Hematopoietic multipotent progenitor cell treated with erythropoietin and hydrocortisone succinate and interleukin-3 and kit ligand, for 4 days (in vitro differentiated cells): Measurements from ENCODE around the gene SLC38A7.
"Not testable (repeated sequence)": the region's sequence is repeated elsewhere in the genome, so short reads cannot be mapped to it uniquely, and the experiment has no call there.

Experiments used
- DNase-seq: peaks from one replicate; pipeline ENCODE4 v3.0.0-alpha.2; 2015

SLC38A7 gene

DNA sequence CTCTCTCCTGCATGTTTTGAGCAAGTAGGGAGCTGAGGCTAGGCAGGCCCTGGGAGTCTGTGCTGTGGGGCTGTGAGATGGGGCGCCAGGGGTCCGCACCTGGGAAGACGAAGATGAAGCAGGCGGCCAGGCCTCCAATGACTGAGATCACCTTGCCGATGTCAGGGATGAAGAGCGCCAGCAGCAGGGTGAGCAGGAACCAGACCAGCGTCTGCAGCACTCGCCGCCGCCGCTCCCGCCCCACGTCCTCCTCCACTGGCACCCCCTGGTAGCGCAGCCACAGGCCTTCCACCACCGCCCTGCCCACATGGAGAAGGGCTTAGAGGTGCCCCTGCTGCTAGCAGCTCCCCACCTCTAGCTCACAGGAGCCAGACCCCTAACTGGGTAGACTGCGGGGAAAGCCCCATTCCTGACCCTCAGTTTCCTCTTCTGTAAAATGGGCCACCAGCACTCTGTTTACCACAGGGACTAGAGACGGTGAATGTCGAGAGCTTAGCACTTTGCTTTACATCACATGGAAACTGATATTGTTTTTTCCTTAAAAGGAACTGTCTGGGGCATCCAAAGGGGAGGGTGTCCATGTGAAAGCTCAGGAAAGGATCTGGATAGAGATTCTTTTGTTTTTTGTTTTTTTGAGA, 13.5 kb downstream of the SLC38A7 start:
- DNase-seq, result no peak

DNA sequence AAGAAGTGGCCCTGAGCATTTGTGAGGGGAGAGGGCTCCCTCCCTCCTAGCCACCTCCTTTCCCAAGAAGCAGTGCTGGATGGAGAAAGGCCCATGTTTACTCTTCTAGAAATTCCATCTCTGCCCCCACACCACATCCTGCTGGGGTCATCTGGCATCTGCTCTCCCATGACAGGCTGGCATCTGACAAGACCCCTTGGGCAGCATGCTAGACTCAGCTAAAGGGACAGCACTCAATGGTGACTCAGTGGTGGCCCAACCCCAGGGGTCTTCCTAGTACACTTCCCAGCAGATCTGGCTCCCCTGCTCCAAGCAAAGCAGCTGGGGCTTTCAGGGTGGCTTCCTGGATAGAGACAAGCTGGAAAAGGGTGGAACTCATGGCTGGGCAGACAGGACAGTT, 14.4 kb downstream of the SLC38A7 start:
- no peak for DNase-seq

DNA sequence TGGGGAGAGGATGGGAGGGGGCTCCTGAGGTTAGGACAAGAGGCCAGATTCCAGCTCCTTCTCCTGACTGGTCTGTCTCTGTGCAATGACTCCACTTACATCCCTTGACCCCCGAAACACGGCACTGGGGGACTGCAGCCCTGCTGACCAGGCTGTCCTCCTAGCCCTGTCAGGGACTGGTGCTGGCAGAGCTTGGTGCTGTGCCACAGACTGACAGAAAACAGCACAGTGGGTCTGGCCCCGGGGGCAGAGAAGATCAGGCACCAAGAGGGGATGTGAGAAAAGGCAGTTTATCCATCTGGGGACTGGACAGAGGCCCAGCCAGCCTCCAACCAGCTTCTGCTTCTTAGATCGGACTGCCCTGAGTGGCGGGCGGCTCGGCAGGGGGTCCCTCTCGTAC, 19.4 kb downstream of the SLC38A7 start:
- DNase-seq, result no peak

DNA sequence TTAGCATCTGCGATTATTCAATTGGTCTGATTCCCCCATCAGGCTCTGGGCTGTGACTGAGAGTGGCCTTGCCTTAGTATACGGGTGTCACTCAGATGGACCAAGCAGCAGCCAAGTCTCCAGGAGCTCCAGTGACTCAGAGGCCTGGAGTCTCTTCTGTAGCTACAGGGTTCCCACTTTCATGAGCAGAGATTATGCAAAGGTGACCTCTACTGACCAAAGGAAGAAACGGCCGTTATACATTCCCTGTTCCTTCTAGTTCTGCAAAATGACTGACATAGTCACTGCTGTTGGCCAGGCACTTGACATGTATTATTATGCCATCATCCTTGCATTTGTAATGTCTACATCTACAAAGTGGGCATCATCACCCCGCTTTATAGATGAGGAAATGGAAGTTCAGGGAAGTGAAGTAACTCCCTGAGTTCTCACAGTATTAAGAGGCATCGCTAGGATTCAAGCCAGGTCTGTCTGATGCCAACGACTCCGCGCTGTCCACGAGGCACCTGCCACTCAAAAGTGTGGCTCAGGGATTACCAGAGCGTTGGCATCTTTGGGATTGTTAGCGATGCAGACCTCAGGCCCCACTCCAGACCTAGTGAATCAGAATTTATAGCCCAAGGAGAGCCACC, 23.3 kb downstream of the SLC38A7 start:
- DNase-seq, result peak; percentile 89

DNA sequence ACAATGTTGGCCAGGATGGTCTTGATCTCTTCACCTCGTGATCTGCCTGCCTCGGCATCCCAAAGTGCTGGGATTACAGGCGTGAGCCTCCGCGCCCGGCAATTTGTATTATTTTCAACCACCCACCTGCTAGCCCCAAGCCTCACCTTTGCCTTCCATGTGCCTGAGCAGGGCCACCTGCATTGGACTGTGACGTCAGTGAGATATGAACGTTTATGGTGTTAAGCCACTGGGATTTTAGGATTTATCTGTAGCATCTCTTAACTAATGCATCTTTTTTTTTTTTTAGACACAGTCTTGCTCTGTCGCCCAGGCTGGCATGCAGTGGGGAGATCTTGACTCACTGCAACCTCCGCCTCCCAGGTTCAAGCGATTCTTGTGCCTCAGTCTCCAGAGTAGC, 24.7 kb downstream of the SLC38A7 start:
- not testable (repeated sequence) for DNase-seq

DNA sequence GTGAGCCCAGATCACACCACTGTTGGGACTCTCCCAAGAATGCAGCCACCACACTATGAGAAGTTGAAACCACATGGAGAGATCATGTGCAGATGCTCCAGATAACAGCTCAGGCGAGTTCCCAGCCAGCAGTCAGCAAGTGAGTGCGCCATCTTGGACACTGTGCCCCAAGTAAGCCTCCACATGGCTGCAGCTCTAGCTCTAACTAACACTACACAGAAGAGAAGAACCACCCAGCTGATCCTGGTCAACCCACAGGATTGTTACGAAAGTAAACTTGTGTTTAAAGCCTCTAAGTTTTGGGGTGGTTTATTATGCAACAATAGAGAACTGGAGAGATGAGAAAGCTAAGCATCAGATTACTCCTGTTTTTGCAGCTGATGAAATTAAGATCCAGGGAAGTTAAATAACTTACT, 25.8 kb downstream of the SLC38A7 start:
- peak; percentile 66 for DNase-seq

DNA sequence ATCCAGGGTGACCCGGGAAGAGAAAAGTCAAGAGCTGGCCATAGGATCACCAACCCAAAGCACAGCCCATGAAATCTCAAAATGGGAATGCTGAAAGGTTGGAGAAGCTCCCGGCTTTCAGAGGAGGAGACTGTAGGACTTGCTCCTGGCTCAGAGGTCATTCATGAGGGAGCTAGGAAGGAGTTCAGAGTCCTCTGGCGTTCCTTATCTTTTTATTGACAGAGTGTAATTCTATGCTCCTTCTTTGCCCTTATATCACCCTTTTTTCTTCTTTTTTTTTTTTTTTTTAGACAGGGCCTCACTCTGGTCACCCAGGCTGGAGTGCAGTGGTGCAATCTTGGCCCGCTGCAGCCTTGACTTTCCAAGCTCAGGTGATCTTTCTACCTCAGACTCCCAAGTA, 27.7 kb downstream of the SLC38A7 start:
- DNase-seq, result no peak

DNA sequence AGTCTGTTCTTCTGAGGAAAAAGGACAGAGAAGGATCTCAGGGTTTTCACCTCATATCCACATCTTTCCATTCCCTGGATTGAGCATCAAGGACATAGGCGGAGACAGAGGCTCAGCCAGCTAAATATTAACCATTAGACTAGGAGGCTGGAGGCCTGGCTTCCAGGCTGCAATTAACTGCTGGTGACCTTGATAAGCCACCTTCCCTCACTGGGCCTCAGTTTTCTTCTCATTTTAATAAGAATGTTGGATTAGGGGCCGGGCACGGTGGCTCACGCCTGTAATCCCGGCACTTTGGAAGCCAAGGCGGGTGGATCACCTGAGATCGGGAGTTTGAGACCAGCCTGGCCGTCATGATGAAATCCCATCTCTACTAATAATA, 29.4 kb downstream of the SLC38A7 start:
- DNase-seq, result no peak

DNA sequence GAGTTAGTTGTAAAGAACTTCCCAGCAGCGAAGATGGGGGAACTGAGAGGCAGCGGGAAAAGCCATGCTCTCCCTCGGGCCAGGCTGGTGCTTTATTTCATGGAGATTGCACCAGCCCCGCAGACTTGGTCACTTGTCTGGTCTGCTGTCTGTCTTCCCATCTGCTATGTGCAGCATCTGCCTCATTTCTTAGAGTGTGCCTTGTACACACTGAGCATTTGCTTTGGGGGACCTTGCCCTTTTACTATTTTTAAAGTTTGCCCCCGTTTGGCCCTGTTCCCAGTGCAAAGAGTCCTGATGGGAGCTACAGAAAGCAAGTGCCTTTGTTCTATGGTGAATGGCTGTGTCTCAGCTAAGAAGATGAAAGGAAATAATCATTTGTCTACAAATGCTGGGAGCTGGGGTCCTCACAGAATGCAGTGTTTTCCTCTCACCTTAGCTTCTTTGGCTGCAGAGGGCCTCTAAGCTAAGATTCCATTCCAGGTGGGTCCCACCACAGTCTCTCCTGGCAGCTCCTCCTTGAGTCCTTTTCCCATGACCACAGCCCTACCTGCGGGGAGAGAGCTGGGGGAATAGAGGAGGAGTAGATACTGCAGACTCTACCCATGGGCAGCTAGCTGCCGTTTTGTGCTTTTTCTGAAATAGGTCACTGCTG, 29.9 kb downstream of the SLC38A7 start:
- no peak for DNase-seq

DNA sequence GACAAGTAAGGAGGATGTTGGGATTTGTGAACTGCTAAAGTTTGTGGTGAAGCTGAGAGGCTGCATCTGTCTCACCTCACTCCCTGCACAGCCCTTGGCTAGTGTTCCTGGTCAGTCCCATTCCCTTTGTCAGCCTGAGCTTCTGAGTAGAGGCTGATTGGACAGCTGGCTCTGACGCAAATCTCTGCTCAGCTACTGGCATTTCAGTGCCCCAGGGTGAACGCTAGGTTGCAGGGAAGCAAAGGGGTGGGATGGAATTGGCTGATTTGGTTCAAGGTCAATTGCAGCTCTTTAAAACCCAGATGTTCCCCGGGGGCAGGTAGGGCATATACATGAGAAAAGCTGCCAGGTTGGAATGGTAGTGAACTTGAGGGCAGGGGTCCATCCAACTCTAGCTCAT, 31.8 kb downstream of the SLC38A7 start:
- no peak for DNase-seq

DNA sequence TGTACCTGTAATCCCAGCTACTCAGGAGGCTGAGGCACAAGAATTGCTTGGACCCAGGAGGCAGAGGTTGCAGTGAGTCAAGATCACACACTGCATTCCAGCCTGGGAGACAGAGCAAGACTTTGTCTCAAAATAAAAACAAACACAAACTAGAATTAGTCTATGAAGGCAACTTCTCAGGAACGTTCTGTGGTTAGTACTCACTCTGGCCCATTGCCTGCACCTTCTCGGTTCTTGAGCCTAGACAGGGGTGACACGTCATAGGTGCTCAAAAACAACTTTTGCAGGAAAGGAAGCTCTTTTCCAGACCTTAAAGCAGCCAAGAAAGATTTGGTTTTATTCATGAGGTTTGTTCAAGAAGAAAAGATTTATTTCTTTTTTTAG, 32.6 kb downstream of the SLC38A7 start:
- DNase-seq, result no peak

DNA sequence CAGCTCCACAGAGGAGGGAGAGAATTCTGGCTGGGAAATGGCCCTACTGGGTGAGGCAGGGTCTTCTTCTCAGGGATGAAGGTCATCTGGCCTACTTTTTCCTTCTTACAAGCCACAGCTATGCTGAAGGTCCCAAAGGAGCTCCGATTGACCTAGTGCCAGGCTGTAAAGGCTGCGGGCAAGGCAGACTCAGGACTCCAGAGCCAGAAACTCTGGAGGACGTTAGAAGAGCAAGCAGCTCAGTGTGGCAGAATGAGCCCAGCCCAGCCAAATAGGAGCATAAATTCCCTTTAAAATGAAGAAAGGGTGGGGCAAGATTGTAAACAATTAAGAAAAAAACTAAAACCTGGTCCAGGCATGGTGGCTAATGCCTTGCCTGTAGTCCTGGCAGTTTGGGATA, 34.9 kb downstream of the SLC38A7 start:
- DNase-seq, result no peak

DNA sequence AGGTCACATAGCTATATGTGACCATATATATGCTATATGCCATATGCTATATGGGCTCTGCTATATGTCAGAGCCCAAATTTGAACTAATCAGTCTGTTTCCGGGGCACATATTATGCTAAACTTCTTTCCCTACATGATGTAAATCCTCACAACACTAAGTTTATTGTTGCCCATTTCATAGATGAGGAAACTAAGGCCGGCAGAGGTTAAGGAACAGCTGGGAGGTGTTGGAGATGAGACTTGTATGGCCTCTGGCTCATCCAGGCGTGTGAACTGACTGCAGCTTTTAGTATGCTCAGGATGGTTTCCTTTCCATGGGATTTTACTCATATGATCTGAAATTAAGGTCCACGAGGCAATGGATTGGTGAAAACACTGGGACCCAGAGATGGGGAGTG, 37.5 kb downstream of the SLC38A7 start:
- DNase-seq, result no peak

DNA sequence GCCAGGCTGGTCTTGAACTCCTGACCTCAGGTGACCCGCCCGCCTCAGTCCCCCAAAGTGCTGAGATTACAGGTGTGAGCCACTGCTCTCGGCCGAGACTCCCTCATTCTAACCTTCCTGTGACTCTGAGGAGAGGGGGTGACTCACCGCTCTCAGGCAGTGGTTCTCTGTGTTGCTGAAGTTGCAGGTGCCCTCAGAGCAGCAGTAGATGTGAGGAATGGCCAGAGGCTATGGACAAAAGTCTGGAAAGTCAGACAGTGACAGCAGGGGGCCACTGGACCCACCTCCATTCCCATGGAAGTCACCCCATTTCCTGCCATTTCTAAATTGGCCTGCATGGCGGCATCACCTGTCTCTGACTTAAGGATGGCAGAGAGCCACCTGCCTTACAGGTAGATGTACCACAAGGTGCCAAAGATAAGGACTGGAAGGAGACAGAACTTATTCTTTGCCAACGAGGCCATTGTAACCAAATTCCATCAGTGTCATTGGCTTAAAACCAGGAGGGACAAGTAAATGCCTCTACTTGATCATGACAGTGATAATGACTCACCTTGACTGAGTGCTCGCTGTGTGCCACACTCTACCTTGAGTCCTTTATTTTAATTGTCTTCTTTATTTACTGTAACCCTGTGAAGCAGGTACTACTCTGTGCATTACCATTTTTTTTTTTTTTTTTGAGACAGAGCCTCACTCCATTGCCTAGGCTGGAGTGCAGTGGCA, 39.6 kb downstream of the SLC38A7 start:
- DNase-seq, result no peak

DNA sequence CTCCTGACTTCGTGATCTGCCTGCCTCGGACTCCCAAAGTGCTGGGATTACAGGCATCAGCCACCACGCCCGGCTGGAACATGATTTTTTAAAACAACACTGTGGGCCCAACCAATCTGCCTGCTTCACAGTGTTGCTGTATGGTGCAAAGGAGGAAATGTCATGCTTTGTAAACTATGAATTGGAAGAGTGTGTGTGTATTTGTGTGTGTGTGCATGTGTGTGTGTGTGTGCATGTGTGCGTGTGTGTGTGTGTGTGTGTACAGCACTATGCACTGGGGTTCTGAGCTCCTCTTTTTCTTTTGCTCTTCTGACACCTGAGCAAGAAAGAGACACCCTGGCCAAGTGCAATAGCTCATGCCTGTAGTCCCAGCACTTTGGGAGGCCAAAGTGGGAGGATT, 40.5 kb downstream of the SLC38A7 start:
- DNase-seq, result no peak

DNA sequence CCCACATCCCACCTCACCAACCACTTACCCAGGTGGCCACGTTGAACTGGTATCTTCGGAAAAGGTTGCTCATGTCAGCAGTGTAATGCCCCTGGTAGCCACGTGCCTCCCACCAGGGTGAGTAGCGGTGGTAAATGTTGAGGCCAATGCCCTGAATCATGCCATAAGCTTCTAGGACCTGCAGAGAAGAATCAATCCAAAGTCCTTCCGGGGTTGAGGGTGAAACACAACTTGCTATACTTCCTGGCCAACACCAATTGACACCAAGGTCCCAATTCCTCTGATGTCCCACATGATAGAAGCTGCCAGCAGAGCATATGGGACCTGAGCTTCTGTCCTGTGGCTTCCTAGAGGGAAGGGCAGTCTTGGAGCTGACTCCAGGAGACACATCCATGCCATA, 43.6 kb downstream of the SLC38A7 start:
- no peak for DNase-seq

DNA sequence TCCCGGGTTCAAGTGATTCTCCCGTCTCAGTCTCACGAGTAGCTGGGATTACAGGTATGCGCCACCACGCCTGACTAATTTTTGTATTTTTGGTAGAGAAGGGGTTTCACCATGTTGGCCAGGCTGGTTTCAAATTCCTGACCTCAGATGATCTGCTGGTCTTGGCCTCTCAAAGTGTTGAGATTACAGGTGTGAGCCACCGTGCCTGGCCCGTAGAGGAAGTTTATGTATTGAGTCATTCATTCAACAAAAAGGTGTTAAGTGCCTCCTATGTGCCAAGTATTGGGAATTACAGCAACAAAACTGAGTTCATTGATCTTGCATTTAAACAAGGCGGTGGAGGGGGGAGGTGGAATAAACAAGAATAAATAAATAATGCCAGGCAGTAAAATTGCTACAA, 44.7 kb downstream of the SLC38A7 start:
- DNase-seq, result no peak

DNA sequence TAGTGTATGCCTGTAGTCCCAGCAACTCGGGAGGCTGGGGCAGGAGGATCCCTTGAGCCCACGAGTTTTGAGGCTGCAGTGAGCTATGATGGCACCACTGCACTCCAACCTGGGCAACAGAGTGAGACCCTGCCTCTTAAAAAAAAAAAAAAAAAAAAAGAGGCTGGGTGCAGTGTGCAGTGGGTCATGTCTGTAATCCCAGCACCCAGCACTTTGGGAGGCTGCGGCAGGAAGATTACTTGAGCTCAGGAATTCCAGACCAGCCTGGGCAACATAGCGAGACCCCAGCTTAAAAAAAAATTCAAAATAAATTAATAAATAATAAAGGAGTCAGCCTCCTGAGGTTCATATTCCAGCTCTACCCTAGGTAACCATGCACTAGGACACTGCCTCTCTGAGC, 45.3 kb downstream of the SLC38A7 start:
- no peak for DNase-seq

DNA sequence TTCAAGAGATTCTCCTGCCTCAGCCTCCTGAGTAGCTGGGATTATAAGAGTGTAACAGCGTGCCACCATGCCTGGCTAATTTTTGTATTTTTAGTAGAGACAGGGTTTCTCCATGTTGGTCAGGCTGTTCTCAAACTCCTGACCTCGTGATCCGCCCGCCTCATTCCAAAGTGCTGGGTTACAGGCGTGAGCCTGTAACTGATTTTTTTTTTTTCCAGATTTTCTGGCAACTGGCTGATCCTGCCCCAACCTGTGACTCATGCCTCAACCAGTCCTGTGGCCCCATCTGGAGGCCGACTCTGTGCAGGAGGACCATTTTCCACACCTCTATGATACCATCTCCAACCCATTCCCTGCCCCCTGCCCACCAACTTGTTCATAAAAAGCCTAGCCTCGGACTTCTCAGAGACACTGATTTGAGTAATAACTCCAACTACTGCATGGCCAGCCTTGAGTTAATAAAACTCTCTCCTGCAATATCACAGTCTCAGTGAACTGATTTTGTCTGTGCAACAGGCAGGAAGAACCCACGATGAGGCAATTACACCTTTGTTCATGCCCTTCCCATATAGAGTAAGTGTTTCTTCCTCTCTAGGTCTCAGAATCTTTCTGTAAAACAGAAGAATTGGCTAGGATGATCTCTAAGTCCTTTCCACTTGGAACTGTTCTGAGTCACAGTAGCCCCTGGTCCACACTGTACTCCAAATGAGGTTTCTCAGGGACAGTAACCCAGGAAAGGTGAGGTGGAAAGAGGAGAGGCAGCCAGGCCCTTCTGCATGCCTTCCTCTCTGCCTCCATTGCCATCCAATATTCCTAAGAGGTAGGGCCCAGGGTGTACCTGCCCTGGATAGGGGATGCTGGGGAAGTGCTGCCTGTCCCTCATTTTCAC, 46.2 kb downstream of the SLC38A7 start:
- peak; percentile 24 for DNase-seq

DNA sequence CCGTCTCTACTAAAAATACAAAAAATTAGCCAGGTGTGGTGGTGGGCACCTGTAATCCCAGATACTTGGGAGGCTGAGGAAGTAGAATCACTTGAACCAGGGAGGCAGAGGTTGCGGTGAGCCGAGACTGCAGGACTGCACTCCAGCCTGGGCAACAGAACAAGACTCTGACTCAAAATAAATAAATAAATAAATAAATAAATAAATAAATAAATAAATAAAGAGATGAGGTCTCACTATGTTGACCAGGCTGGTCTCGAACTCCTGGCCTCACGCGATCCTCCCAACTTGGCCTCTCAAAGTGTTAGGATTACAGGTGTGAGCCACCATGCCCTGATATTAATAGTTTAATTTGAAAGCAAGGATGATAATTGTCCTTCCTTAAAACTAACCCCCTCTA, 47.5 kb downstream of the SLC38A7 start:
- not testable (repeated sequence) for DNase-seq

DNA sequence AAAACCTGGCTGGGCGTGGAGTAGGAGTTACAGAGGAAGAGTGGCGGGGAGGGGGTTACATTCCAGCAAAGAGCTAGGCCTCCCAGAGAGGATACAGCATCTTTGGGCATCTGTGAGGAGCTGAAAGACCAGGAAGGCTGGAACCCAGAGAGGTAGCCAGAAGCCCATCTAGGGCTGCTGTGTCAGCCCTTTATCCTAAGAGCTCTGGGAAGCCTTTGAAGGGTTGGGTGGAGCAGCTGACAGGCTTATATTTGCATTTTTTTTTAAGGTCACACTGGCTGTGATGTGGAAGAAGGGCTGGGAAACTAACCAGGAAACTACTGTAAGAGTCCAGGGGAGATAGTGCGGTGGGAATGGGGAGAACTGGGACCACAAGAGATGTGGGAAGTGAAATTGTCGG, 48.1 kb downstream of the SLC38A7 start:
- DNase-seq, result no peak

DNA sequence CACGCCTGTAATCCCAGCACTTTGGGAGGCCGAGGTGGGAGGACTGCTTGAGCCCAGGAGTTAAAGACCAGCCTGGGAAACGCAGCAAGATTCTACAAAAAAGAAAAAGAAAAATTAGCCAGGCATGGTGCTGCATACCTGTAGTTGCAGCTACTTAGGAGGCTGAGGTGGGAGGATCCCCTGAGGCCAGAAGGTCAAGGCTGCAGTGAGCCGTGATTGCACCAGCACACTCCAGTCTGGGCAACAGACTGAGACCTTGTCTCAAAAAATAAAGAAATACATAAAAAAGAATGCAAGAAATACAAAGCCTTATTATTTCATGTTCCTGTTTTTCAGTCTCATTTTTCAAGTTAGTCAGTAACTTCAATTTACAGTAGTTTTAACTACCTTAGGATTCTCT, 49.1 kb downstream of the SLC38A7 start:
- DNase-seq, result no peak

DNA sequence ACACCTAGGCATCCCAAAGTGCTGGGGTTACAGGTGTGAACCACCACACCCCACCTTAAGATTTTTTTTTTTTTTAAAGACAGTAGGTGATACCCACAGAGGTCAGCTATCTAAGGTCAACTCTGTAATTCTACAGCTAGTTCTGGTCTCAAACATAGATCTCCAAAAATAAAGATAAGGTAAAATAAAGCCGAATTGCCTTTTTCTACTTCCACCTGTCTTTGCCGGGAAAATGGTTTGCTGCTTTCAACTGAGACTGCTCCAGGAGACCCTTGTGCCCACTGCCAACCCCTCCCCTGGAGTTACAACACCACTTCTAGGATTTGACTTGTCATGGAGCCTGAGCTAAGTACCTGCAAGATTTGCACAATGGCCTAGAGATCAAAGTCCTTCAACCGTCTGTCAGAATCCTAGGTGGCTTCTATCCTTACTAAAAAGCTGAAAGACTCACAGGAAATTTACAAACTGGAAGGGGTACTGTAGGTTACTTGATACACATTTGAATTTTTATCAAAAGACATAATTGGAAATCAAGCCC, 50.2 kb downstream of the SLC38A7 start:
- no peak for DNase-seq
